Thyroid gland (tissue), 4 donors: ENCODE data around the gene ARHGEF4. TPM values are rescaled to one million over a fixed set of nuclear protein-coding genes. Genes with fewer than 3 reads are reported as not detected.

Source experiments
- DNase-seq, 2 donors: peaks; one replicate each; pipeline ENCODE4 v3.0.0-alpha.2; 2019
- H3K27ac ChIP-seq, 3 donors: fragments of 200-600 bp; sonication (generic); 1 replicate in 2 of 3; 2 replicates in 1 of 3; pipeline ENCODE4 v1.5.1; 2016 to 2019; ENCODE audit warnings: mild to moderate bottlenecking in 1 of 3, moderate library complexity in 1 of 3
- H3K27me3 ChIP-seq: fragments of 200-600 bp; sonication (generic); one replicate; pipeline ENCODE4 v1.5.1; 2019
- H3K36me3 ChIP-seq, 2 donors: fragments of 200-600 bp; sonication (generic); one replicate each; pipeline ENCODE4 v1.5.1; 2016 to 2019
- H3K4me1 ChIP-seq, 2 donors: fragments of 200-600 bp; sonication (generic); one replicate each; pipeline ENCODE4 v1.5.1; 2017 to 2019
- H3K4me3 ChIP-seq, 3 donors: fragments of 200-600 bp; sonication (generic); replicated peaks in 1 of 3; 1 replicate in 2 of 3; 2 replicates in 1 of 3; pipeline ENCODE4 v1.5.1; 2016; ENCODE audit warnings: mild to moderate bottlenecking in 1 of 3
- H3K9me3 ChIP-seq: fragments of 200-600 bp; sonication (generic); one replicate; pipeline ENCODE4 v1.5.1; 2017
- POLR2A ChIP-seq, 2 donors: fragments of 450-650 bp; IDR thresholded peaks; one replicate each; pipeline ENCODE4 v1.6.1; 2017; ENCODE audit warnings: antibody characterized with exemption in 2 of 2, mild to moderate bottlenecking in 2 of 2, moderate library complexity in 1 of 2
- WGBS, 2 donors: methylation state at CpG; one replicate each; pipeline ENCODE4 v1.1.5; 2017; 5-methylcytosine and 5-hydroxymethylcytosine counted together
- intact Hi-C: fragments of 100-400 bp; cut with DNase I; formaldehyde crosslinking; loops from one replicate; pipeline ENCODE4 v1.15.1; 2023
- total RNA-seq, 4 donors: library from RNA; depleted of rRNA; stranded (reverse); fragments of >200 nt; gene quantifications; one replicate each; pipeline ENCODE4 v1.2.3, GENCODE V29; 2016
- TF ChIP-seq, protein P1 (sequence below), 6 experiments: fragments of 200-600 bp in 3 of 6; fragments of 450-650 bp in 3 of 6; sonication (generic) in 3 of 6; IDR thresholded peaks; one replicate each; pipeline ENCODE4 v1.5.1; 2016 to 2019; ENCODE audit warnings: antibody characterized with exemption in 6 of 6, mild to moderate bottlenecking in 2 of 6, inconsistent platforms in 1 of 6, moderate library complexity in 1 of 6

Gene ARHGEF4
- total RNA-seq, 4 donors from 2014 or later = 15.6 to 24.3 (median 22.5) TPM

DNA sequence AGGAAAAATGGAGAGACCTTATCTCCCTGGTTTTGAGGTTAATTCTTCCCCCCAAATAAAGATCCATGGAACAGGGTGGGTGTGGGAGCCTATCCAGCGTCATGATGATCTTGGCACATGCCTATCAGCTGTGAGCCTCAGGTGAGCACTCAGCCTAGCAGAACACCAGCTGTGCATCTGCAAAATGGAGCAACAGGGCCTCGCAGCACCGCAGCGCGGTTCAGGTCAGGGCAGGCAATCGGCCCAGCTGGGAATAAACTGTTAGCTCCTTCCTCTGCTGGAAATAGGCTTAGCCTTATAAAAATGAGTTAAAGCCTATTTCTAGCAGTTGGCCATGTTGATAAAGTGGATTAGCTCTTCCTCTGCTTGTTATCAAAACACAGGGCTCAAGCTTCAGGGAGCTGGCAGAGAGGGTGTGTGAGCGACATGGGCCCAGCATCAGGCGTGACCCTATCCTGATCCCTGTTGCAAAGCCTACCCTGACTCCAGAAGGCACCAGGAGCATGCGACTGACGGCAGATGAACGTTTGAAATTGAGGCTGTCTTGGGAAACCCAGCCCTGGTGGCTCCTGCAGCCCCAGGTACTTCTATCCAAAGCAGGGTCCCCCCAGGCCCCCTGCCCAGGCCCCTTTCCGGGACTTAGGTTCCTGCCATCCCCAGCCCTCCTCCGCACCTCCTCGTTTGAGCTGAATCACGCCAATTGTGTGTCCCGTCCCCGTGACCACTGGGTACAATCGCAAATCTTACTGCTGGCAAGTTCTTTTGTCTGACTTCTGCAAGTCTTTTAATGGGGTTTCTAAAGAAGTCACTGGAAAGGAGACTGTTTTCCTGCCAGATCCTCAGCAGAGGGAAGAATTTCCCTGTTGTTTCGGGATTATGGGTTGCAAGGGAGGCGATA lies 35.4 kb downstream of the ARHGEF4 start:
- no peaks in the 10 kb centered on the region for H3K4me1 ChIP-seq
- no peaks in the 10 kb centered on the region for H3K27me3 ChIP-seq
- no peak overlapping the region for H3K27ac ChIP-seq
- H3K4me3 ChIP-seq = no peak overlapping the region
- H3K36me3 ChIP-seq = no peaks in the 10 kb centered on the region
- H3K9me3 ChIP-seq = no peaks in the 10 kb centered on the region
- TF ChIP-seq POLR2A (IDR thresholded peaks at IDR 0.05) = no peak
- TF ChIP-seq, protein P1, sequence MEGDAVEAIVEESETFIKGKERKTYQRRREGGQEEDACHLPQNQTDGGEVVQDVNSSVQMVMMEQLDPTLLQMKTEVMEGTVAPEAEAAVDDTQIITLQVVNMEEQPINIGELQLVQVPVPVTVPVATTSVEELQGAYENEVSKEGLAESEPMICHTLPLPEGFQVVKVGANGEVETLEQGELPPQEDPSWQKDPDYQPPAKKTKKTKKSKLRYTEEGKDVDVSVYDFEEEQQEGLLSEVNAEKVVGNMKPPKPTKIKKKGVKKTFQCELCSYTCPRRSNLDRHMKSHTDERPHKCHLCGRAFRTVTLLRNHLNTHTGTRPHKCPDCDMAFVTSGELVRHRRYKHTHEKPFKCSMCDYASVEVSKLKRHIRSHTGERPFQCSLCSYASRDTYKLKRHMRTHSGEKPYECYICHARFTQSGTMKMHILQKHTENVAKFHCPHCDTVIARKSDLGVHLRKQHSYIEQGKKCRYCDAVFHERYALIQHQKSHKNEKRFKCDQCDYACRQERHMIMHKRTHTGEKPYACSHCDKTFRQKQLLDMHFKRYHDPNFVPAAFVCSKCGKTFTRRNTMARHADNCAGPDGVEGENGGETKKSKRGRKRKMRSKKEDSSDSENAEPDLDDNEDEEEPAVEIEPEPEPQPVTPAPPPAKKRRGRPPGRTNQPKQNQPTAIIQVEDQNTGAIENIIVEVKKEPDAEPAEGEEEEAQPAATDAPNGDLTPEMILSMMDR (IDR thresholded peaks at IDR 0.05) = no peak
- DNase-seq = no peak
- intact Hi-C loops = loop anchor here (2.0 kb wide), 1 partner anchor 75 kb away; no protein-coding TSS in a partner anchor
- 84 to 92% methylated on average over 18 to 19 of the region's 20 CpGs for WGBS, 2 donors

DNA sequence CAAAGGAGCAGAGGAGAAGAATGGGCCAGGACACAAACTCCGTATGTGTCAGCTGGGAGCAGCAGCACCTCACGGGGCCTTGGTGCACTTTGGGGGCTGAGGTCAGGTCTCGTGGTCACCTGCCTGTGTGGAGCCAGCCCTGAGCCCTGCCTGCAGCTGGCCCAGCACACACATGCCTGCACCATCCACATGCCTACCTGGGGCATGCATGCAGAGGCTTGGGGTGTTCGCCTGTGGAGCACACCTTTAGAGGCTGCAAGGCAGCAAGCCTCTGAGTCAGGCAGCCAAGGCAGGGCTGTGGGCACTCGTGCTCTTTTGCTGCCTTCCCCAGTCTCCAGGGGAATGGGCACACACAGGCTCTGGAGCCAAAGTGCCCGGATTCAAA lies 36.0 kb downstream of the ARHGEF4 start:
- H3K9me3 ChIP-seq = no peaks in the 10 kb centered on the region
- H3K4me3 ChIP-seq = no peak overlapping the region
- no peaks in the 10 kb centered on the region for H3K4me1 ChIP-seq
- no peak for DNase-seq
- intact Hi-C loops = loop anchor here (2.0 kb wide), 1 partner anchor 76 kb away; no protein-coding TSS in a partner anchor
- whole genome bisulfite sequencing, 2 donors = 81 to 96% methylated on average over 5 to 6 of the region's 6 CpGs
- H3K27ac ChIP-seq = no peak overlapping the region
- H3K36me3 ChIP-seq = no peaks in the 10 kb centered on the region
- H3K27me3 ChIP-seq = no peaks in the 10 kb centered on the region
- TF ChIP-seq POLR2A (IDR thresholded peaks at IDR 0.05) = no peak
- TF ChIP-seq, protein P1 (IDR thresholded peaks at IDR 0.05) = no peak

DNA sequence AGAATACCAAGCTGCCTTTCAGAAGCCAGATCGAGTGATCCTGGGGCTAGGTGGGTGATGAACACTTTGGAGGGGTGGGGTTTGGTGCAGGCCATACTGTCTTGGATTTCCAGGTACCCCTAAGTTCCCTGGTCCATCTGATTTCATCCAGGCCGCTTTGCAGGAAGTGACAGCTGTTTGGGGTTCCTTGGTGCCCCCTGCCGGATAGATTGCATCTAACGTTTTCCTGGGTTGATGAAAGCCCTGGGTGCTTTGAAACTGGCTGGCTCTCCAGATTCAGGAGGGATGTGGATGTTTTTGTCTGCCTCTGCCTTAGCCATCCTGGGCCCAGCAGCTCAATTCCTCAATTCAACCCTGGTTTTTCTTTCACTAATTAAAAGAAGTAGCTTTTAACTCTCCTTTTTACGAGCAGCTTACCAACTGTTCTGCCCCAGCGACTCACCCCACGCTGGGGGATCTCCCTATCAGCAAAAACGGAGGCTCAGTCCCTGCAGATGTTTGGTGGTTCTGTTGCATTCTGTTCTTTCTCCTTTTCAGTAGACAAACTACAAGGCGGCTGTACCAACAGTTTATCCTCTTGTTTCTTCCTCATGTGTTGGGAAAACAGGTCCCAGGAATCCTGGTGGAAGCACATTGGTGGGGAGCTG lies 37.1 kb downstream of the ARHGEF4 start:
- Histone ChIP-seq H3K36me3 (no peaks in the 10 kb centered on the region), H3K4me1 (no peaks in the 10 kb centered on the region), H3K4me3 (no peak overlapping the region), H3K27ac (no peak overlapping the region), H3K27me3 (no peaks in the 10 kb centered on the region), H3K9me3 (no peaks in the 10 kb centered on the region)
- intact Hi-C loops = loop anchor here (2.0 kb wide), 1 partner anchor 77 kb away; no protein-coding TSS in a partner anchor
- 47% methylated on average over 9 of the region's 9 CpGs for WGBS, 2 donors
- DNase-seq = peak; percentile 82 to 86
- no peak for TF ChIP-seq POLR2A (IDR thresholded peaks at IDR 0.05)
- TF ChIP-seq, protein P1 (IDR thresholded peaks at IDR 0.05) = peak; percentile 24 to 82 (median 68)

DNA sequence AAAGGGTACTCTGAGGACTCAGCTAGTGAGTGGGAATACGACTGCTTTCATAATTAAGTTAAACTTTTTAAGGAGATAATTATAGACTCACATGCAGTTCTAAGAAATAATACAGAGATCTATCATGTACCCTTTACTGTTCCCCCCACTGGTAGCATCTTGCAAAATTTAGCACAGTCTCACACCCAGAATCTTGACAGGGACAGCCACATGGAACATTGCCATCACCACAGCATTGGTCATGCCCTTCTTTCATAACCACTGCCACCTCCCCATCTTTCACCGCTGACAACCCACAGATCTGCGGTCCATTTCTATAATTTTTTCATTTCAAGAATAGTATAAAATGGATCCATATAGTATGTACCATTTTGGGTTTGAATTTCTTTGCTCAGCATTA lies 37.8 kb downstream of the ARHGEF4 start:
- no peaks in the 10 kb centered on the region for H3K36me3 ChIP-seq
- H3K4me3 ChIP-seq = no peak overlapping the region
- no peak overlapping the region for H3K27ac ChIP-seq
- intact Hi-C loops = no loop called here
- WGBS, 2 donors = 81 to 96% methylated on average over 3 of the region's 3 CpGs
- DNase-seq = no peak
- H3K27me3 ChIP-seq = no peaks in the 10 kb centered on the region
- TF ChIP-seq POLR2A (IDR thresholded peaks at IDR 0.05) = no peak
- TF ChIP-seq, protein P1 (IDR thresholded peaks at IDR 0.05) = no peak
- H3K9me3 ChIP-seq = no peaks in the 10 kb centered on the region
- no peaks in the 10 kb centered on the region for H3K4me1 ChIP-seq

DNA sequence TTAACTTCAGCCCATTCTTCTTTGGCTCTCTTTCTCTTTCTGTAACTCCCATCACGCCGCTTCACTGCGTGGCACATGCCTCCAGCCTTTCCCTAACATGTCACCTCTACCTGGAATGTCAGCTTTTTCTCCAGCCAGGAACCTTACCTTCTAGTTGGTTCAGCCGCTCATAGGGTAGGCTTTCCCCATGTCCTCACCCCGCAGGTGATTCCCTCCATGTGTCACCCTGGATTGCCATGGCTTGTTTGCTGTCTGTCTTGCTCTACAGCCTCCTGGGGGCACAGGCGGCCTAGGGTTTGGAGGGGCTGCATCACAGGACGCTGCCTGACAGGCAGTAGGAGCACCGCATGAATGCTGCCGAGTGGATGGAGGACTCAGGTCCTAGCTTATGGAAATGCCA lies 39.2 kb downstream of the ARHGEF4 start:
- Histone ChIP-seq H3K9me3 (no peaks in the 10 kb centered on the region), H3K4me1 (no peaks in the 10 kb centered on the region), H3K36me3 (no peaks in the 10 kb centered on the region), H3K27me3 (no peaks in the 10 kb centered on the region), H3K4me3 (no peak overlapping the region), H3K27ac (no peak overlapping the region)
- 92 to 93% methylated on average over 9 of the region's 9 CpGs for WGBS, 2 donors
- DNase-seq = no peak
- intact Hi-C loops = loop anchor here (5.0 kb wide), 1 partner anchor 44 kb away; no protein-coding TSS in a partner anchor
- TF ChIP-seq POLR2A (IDR thresholded peaks at IDR 0.05) = no peak
- TF ChIP-seq, protein P1 (IDR thresholded peaks at IDR 0.05) = no peak
